SU-DHL-6 (cell line): ENCODE measurements around the gene GABRP.

ENCODE experiments used
- H2AFZ ChIP-seq: fragments of 200-600 bp; sonication (generic); 2 replicates; pipeline ENCODE4 v1.6.1; 2014; ENCODE audit warnings: low read depth, mild to moderate bottlenecking, moderate library complexity, mixed read lengths, antibody characterized with exemption, low read length; ENCODE audit not compliant: severe bottlenecking
- H3F3A ChIP-seq: fragments of 200-600 bp; shearing (Covaris generic); 2 replicates; pipeline ENCODE4 v1.6.0; 2016; ENCODE audit warnings: antibody characterized with exemption, mild to moderate bottlenecking; ENCODE audit not compliant: insufficient read depth
- H3K27ac ChIP-seq: fragments of 200-600 bp; sonication (generic); 2 replicates; pipeline ENCODE4 v1.5.1; 2016; ENCODE audit warnings: low read depth, mild to moderate bottlenecking, low read length, moderate library complexity, mixed read lengths
- H3K27me3 ChIP-seq: fragments of 200-600 bp; sonication (generic), shearing (Covaris generic); 2 replicates; pipeline ENCODE4 v1.6.0; 2014; ENCODE audit warnings: mild to moderate bottlenecking, low read length
- H3K36me3 ChIP-seq: fragments of 200-600 bp; sonication (generic); 2 replicates; pipeline ENCODE4 v1.6.1; 2014; ENCODE audit warnings: mild to moderate bottlenecking, low read length, mixed read lengths
- H3K4me2 ChIP-seq: fragments of 300-600, 200-600 bp; shearing (Covaris generic), sonication (generic); 2 replicates; pipeline ENCODE4 v1.6.0; 2014; ENCODE audit warnings: low read length, low read depth, mild to moderate bottlenecking; ENCODE audit not compliant: poor library complexity, severe bottlenecking
- H3K4me3 ChIP-seq: fragments of 200-600 bp; sonication (generic); 2 replicates; pipeline ENCODE4 v1.5.1; 2014; ENCODE audit warnings: antibody characterized with exemption, low read length, mild to moderate bottlenecking, mixed read lengths; ENCODE audit not compliant: insufficient read depth, poor library complexity, severe bottlenecking
- H3K79me2 ChIP-seq: fragments of 200-600 bp; sonication (generic); 2 replicates; pipeline ENCODE4 v1.6.1; 2014; ENCODE audit warnings: mild to moderate bottlenecking, low read length, moderate library complexity; ENCODE audit not compliant: insufficient read depth
- H3K9ac ChIP-seq: fragments of 200-600 bp; sonication (generic); 2 replicates; pipeline ENCODE4 v1.7.0; 2014; ENCODE audit warnings: mild to moderate bottlenecking, low read length
- H3K9me2 ChIP-seq: fragments of 200-600 bp; sonication (generic); replicated peaks from 2 replicates; pipeline ENCODE4 v1.6.1; 2014; ENCODE audit warnings: low read length; ENCODE audit not compliant: insufficient read depth
- H3K9me3 ChIP-seq: fragments of 200-600 bp; sonication (generic); 2 replicates; pipeline ENCODE4 v1.6.1; 2014; ENCODE audit warnings: low read length, mixed read lengths; ENCODE audit not compliant: insufficient read depth
- H4K20me1 ChIP-seq: fragments of 200-600 bp; sonication (generic); 2 replicates; pipeline ENCODE4 v1.6.1; 2014; ENCODE audit warnings: low read depth, mild to moderate bottlenecking, antibody characterized with exemption, low read length, moderate library complexity, mixed read lengths
- EZH2phosphoT487 ChIP-seq: fragments of 200-600 bp; sonication (generic), shearing (Covaris generic); conservative IDR thresholded peaks from 2 replicates; pipeline ENCODE4 v1.6.1; 2018; ENCODE audit warnings: mild to moderate bottlenecking, antibody characterized with exemption, low read length, moderate library complexity, mixed read lengths
- TF ChIP-seq, protein P1 (sequence below): fragments of 200-600 bp; sonication (generic); IDR thresholded peaks from one replicate; pipeline ENCODE4 v1.5.1; 2017; ENCODE audit warnings: antibody characterized with exemption, mild to moderate bottlenecking, low read length, moderate library complexity; ENCODE audit not compliant: insufficient read depth, poor library complexity, severe bottlenecking

GABRP gene

DNA sequence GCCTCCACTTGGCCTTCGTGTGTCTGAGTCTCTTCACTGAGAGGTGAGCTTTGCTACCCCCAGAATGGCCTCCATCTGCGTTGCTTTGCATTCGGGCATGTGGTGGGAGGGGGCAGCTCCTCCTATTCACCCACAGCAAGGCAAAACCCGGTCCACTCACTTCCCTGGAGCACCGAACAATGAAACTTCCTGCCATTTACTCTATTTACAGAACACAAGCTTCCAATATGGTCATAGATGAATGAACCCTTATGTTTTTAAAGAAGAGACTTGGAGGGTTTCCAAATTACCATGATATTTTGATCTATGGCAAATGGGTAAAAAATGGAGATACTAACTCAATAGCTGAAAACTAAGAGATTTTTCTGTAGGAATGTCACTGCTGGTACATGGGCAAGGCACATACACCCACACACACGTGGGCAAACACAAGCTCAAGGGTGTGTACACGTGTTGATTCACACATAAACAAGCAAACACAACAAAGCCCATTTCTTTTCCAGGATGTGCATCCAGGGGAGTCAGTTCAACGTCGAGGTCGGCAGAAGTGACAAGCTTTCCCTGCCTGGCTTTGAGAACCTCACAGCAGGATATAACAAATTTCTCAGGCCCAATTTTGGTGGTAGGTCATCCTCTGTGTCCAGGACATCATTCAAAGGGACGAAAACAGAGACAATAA, 5.2 kb downstream of the GABRP start:
- H3K36me3 ChIP-seq: no peaks in the 10 kb centered on the region
- H3K9ac ChIP-seq: no peak overlapping the region
- H3F3A ChIP-seq: no peaks in the 10 kb centered on the region
- H2AFZ ChIP-seq: no peak overlapping the region
- no peaks in the 10 kb centered on the region for H4K20me1 ChIP-seq
- no peak overlapping the region for H3K4me2 ChIP-seq
- no peaks in the 10 kb centered on the region for H3K9me3 ChIP-seq
- no peak overlapping the region for H3K27ac ChIP-seq
- no peak for TF ChIP-seq EZH2phosphoT487
- TF ChIP-seq, protein P1, sequence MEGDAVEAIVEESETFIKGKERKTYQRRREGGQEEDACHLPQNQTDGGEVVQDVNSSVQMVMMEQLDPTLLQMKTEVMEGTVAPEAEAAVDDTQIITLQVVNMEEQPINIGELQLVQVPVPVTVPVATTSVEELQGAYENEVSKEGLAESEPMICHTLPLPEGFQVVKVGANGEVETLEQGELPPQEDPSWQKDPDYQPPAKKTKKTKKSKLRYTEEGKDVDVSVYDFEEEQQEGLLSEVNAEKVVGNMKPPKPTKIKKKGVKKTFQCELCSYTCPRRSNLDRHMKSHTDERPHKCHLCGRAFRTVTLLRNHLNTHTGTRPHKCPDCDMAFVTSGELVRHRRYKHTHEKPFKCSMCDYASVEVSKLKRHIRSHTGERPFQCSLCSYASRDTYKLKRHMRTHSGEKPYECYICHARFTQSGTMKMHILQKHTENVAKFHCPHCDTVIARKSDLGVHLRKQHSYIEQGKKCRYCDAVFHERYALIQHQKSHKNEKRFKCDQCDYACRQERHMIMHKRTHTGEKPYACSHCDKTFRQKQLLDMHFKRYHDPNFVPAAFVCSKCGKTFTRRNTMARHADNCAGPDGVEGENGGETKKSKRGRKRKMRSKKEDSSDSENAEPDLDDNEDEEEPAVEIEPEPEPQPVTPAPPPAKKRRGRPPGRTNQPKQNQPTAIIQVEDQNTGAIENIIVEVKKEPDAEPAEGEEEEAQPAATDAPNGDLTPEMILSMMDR: no peak
- H3K79me2 ChIP-seq: no peaks in the 10 kb centered on the region
- H3K27me3 ChIP-seq: no peaks in the 10 kb centered on the region
- H3K9me2 ChIP-seq: no peaks in the 10 kb centered on the region
- no peak overlapping the region for H3K4me3 ChIP-seq

DNA sequence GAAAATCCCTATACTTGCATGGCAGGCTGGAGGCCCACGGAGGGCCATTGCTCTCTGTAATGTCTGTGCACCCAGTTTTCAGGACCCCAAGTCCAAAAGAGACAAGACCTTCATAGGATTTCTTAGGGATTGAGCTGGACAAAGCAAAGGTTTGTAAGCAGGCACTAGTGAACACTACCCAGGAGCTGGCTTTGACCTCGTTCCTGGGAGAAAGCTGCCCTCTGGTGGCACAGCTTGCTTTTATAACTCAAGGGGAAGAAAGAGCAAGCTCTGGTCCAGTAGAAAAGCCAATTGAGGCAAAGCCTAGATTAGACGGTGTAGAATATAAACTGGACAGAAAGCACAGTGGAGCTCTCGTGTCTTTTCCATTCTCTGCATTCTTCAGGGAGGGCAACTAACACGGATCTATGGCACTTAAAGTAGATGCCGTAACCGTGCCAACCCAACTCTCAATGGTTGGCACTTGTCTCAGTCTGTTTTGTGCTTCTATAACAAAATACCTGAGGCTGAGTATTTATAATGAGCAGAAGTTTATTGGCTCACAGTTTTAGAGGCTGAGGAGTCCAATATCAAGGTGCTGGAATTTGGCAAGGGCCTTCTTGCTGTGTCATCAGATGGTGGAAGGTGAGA, 7.9 kb downstream of the GABRP start:
- H3K79me2 ChIP-seq: no peaks in the 10 kb centered on the region
- H3K4me3 ChIP-seq: no peak overlapping the region
- no peaks in the 10 kb centered on the region for H3K36me3 ChIP-seq
- no peaks in the 10 kb centered on the region for H3K27me3 ChIP-seq
- H3K9ac ChIP-seq: no peak overlapping the region
- H4K20me1 ChIP-seq: no peaks in the 10 kb centered on the region
- TF ChIP-seq, protein P1: peak; percentile 47
- no peak for TF ChIP-seq EZH2phosphoT487
- H2AFZ ChIP-seq: no peak overlapping the region
- H3K4me2 ChIP-seq: no peak overlapping the region
- no peaks in the 10 kb centered on the region for H3F3A ChIP-seq
- no peaks in the 10 kb centered on the region for H3K9me2 ChIP-seq
- H3K27ac ChIP-seq: no peak overlapping the region
- no peaks in the 10 kb centered on the region for H3K9me3 ChIP-seq

DNA sequence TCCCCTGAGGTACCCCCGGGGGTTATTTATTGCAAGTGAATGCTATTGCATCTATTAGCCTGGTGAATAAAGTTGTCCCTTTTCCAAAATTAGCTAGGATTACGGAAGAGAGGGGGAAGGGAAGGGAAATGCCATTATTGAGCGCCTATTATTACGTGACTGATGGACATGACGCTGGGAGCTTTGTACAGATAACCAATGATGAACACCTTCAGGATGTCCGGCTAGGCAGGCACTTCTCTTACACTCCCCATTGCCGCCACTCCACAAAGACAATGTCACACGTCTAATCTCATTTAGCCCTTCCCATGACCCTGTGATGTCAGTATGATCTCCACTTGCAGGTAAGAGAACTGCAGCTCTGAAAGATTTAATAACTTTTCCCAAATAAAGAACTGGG, 9.4 kb downstream of the GABRP start:
- H3K9me2 ChIP-seq: no peaks in the 10 kb centered on the region

More for the DNA sequence above, 9.4 kb downstream of the GABRP start:
- H3K36me3 ChIP-seq: no peaks in the 10 kb centered on the region
- no peak overlapping the region for H3K4me2 ChIP-seq
- H4K20me1 ChIP-seq: no peaks in the 10 kb centered on the region
- H3K27ac ChIP-seq: no peak overlapping the region
- no peaks in the 10 kb centered on the region for H3F3A ChIP-seq
- H2AFZ ChIP-seq: no peak overlapping the region
- TF ChIP-seq, protein P1: no peak
- TF ChIP-seq EZH2phosphoT487: no peak
- no peaks in the 10 kb centered on the region for H3K27me3 ChIP-seq
- no peak overlapping the region for H3K4me3 ChIP-seq
- no peaks in the 10 kb centered on the region for H3K9me3 ChIP-seq
- H3K79me2 ChIP-seq: no peaks in the 10 kb centered on the region
- no peak overlapping the region for H3K9ac ChIP-seq
